CD8-positive, alpha-beta memory T cell (primary cell): ENCODE results near the gene RPAP3. TPM values are rescaled to one million over a fixed set of nuclear protein-coding genes. Genes with fewer than 3 reads are reported as not detected.
A peak's percentile ranks its signal among the peaks of the same experiment; 100 is the strongest.

Experiments
- CTCF ChIA-PET: fragments of 350-600 bp; sonication (Branson Sonifier 250); formaldehyde crosslinking; loops from one replicate; lab custom pipeline; 2021; ENCODE audit warnings: antibody characterized with exemption; lab: Charles Lee
- POLR2A ChIA-PET: fragments of 350-600 bp; sonication (Branson Sonifier 250); formaldehyde crosslinking; loops from one replicate; lab custom pipeline; 2021; ENCODE audit warnings: antibody characterized with exemption; lab: Charles Lee
- DNase-seq, 5 donors: peaks; one replicate each; pipeline versions ENCODE4 v3.0.0 to v3.0.0-alpha.2; 2020 to 2022; ENCODE audit warnings: mixed read lengths in 1 of 5
- H3K27ac ChIP-seq: one replicate; pipeline ENCODE4 v1.7.0; 2013; ENCODE audit warnings: low read depth, mild to moderate bottlenecking, low read length, moderate library complexity
- H3K27me3 ChIP-seq: 2 replicates; pipeline ENCODE4 v1.7.0; 2013; ENCODE audit warnings: low read length, mild to moderate bottlenecking; ENCODE audit not compliant: insufficient read depth, poor library complexity, severe bottlenecking
- H3K36me3 ChIP-seq: 2 replicates; pipeline ENCODE4 v1.7.0; 2013; ENCODE audit warnings: mild to moderate bottlenecking, low read length, moderate library complexity; ENCODE audit not compliant: insufficient read depth
- H3K4me1 ChIP-seq: 2 replicates; pipeline ENCODE4 v1.7.0; 2013; ENCODE audit warnings: mild to moderate bottlenecking, low read length, moderate library complexity; ENCODE audit not compliant: insufficient read depth
- H3K4me3 ChIP-seq: 2 replicates; pipeline ENCODE4 v1.7.0; 2013; ENCODE audit warnings: mild to moderate bottlenecking, low read length
- H3K9me3 ChIP-seq: 2 replicates; pipeline ENCODE4 v1.7.0; 2013; ENCODE audit warnings: mild to moderate bottlenecking, low read length
- H3K27ac Mint-ChIP-seq, 8 donors: one replicate each; pipeline ENCODE4 v1.8.0; 2020 to 2021; ENCODE audit warnings: mixed read lengths in 8 of 8, mild to moderate bottlenecking in 6 of 8, inconsistent platforms in 3 of 8, moderate library complexity in 3 of 8
- H3K27me3 Mint-ChIP-seq, 2 donors: one replicate each; pipeline ENCODE4 v1.8.0; 2020 to 2021; ENCODE audit warnings: mixed read lengths in 2 of 2, mild to moderate bottlenecking in 1 of 2, moderate library complexity in 1 of 2
- H3K36me3 Mint-ChIP-seq, 3 donors: one replicate each; pipeline ENCODE4 v1.8.0; 2020 to 2021; ENCODE audit warnings: mixed read lengths in 3 of 3, inconsistent platforms in 1 of 3, mild to moderate bottlenecking in 1 of 3
- H3K4me1 Mint-ChIP-seq, 3 donors: one replicate each; pipeline ENCODE4 v1.8.0; 2020 to 2021; ENCODE audit warnings: mixed read lengths in 3 of 3, inconsistent platforms in 1 of 3, mild to moderate bottlenecking in 1 of 3
- H3K4me3 Mint-ChIP-seq, 7 donors: one replicate each; pipeline ENCODE4 v1.8.0; 2020 to 2021; ENCODE audit warnings: mixed read lengths in 7 of 7, mild to moderate bottlenecking in 6 of 7, moderate library complexity in 4 of 7, inconsistent platforms in 2 of 7
- H3K9me3 Mint-ChIP-seq, 5 donors: one replicate each; pipeline ENCODE4 v1.8.0; 2020 to 2022; ENCODE audit warnings: mixed read lengths in 5 of 5, mild to moderate bottlenecking in 3 of 5, moderate library complexity in 2 of 5, inconsistent platforms in 1 of 5
- polyA plus RNA-seq: library from polyadenylated mRNA; unstranded; fragments of 300-500 nt; fragmentation: Illumina TruSeq; gene quantifications from one replicate; pipeline ENCODE4 v1.2.3, GENCODE V29; 2021
- total RNA-seq, 2 experiments: library from RNA; stranded (reverse); gene quantifications; one replicate each; pipeline ENCODE4 v1.2.3, GENCODE V29; 2021

The RPAP3 gene
- total and polyA plus RNA-seq, 3 experiments from 2014 or later = 35.3 to 58.1 (median 54.0) TPM

DNA sequence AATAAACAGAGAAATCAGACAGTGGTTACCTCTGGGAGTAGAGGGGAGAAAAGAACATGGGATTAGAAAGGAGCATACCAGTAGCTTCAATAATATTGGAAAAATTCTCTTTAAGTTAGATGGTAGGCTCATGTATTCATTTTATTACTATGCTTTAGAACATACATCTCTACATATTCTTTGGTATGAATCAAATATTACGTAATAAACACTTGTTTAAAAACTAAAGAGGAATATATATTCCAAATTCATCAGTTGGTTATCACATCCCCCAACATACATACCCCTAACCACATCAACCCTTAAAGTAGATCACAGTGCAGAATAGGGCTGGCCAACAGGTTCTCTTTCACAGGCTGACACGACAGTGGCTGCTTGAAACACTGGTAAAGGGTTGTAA, 5.6 kb downstream of the RPAP3 start:
- Histone ChIP-seq H3K9me3 (no peaks in the 10 kb centered on the region), H3K27ac (no peak overlapping the region), H3K36me3 (peaks cover 14% of the 10 kb centered on the region), H3K4me3 (no peak overlapping the region), H3K27me3 (no peaks in the 10 kb centered on the region), H3K4me1 (peaks cover 12% of the 10 kb centered on the region)
- Mint-ChIP-seq H3K36me3 (peaks cover 0 to 60% (median 18%) of the 10 kb centered on the region in 3 donors), H3K4me1 (peaks cover 23 to 52% (median 45%) of the 10 kb centered on the region in 3 donors), H3K27me3 (no peaks in the 10 kb centered on the region), H3K27ac (peak overlapping the region in 1 of 8 donors; percentile 55), H3K4me3 (no peak overlapping the region), H3K9me3 (no peaks in the 10 kb centered on the region)
- DNase-seq = no peak
- POLR2A ChIA-PET = no interaction called here
- CTCF ChIA-PET = no interaction called here

DNA sequence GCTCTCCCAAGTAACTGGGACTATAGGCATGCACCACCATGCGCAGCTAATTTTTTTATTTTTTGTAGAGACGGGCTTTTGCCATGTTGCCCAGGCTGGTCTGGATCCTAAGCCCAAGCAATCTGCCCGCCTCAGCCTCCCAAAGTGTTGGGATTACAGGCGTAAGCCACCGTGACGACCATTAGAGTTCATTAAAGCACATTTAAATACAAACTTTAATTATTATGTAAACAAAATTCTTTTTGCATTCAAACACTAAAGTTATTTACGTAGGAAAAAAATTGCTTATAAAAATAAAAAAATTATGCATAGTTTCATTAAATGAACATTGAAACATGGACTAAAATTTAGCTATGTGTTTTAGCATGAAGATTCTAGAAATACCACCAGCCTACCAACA, 7.2 kb downstream of the RPAP3 start:
- no peak for DNase-seq
- Mint-ChIP-seq H3K27me3 (no peaks in the 10 kb centered on the region), H3K4me3 (no peak overlapping the region), H3K9me3 (no peaks in the 10 kb centered on the region), H3K36me3 (peaks cover 4 to 69% (median 24%) of the 10 kb centered on the region in 3 donors), H3K4me1 (peaks cover 12 to 48% (median 31%) of the 10 kb centered on the region in 3 donors), H3K27ac (peak overlapping the region in 2 of 8 donors; percentile 47 to 81)
- Histone ChIP-seq H3K27ac (no peak overlapping the region), H3K9me3 (no peaks in the 10 kb centered on the region), H3K27me3 (no peaks in the 10 kb centered on the region), H3K4me3 (no peak overlapping the region), H3K36me3 (peaks cover 17% of the 10 kb centered on the region), H3K4me1 (no peaks in the 10 kb centered on the region)
- POLR2A ChIA-PET = interaction anchor here (0.7 kb wide), 1 partner anchor 487 kb away, joined by 4 read pairs; no protein-coding TSS in a partner anchor
- CTCF ChIA-PET = no interaction called here

- H3K9me3 ChIP-seq = no peaks in the 10 kb centered on the region
- H3K4me3 ChIP-seq = no peak overlapping the region
- POLR2A ChIA-PET = no interaction called here
- Mint-ChIP-seq H3K27ac (no peak overlapping the region), H3K27me3 (no peaks in the 10 kb centered on the region), H3K36me3 (peaks cover 4 to 70% (median 27%) of the 10 kb centered on the region in 3 donors), H3K4me3 (no peak overlapping the region), H3K9me3 (no peaks in the 10 kb centered on the region), H3K4me1 (peaks cover 8 to 45% (median 26%) of the 10 kb centered on the region in 3 donors)
- H3K27me3 ChIP-seq = no peaks in the 10 kb centered on the region
- CTCF ChIA-PET = no interaction called here
- DNase-seq = no peak
- H3K36me3 ChIP-seq = peaks cover 17% of the 10 kb centered on the region
- H3K4me1 ChIP-seq = no peaks in the 10 kb centered on the region
- H3K27ac ChIP-seq = no peak overlapping the region
Measured at GRCh38 chr12:47698055-47698454, 7.8 kb downstream of the RPAP3 start.

- Mint-ChIP-seq H3K4me3 (no peak overlapping the region), H3K27ac (peak overlapping the region in 1 of 8 donors; percentile 14), H3K27me3 (no peaks in the 10 kb centered on the region), H3K9me3 (no peaks in the 10 kb centered on the region), H3K36me3 (peaks cover 3 to 64% (median 30%) of the 10 kb centered on the region in 3 donors), H3K4me1 (peaks cover 0 to 13% (median 1%) of the 10 kb centered on the region in 3 donors)
- no peaks in the 10 kb centered on the region for H3K9me3 ChIP-seq
- no peak overlapping the region for H3K4me3 ChIP-seq
- no peak overlapping the region for H3K27ac ChIP-seq
- ChIA-PET POLR2A (no interaction called here), CTCF (no interaction called here)
- H3K27me3 ChIP-seq = no peaks in the 10 kb centered on the region
- DNase-seq = no peak
- no peaks in the 10 kb centered on the region for H3K4me1 ChIP-seq
- no peaks in the 10 kb centered on the region for H3K36me3 ChIP-seq
Measured at GRCh38 chr12:47689215-47689614, 16.6 kb downstream of the RPAP3 start.

- DNase-seq = no peak
- POLR2A ChIA-PET = no interaction called here
- Mint-ChIP-seq H3K9me3 (no peaks in the 10 kb centered on the region), H3K4me1 (peaks cover 0 to 5% (median 0%) of the 10 kb centered on the region in 3 donors), H3K27ac (no peak overlapping the region), H3K4me3 (no peak overlapping the region), H3K36me3 (peaks cover 4 to 61% (median 29%) of the 10 kb centered on the region in 3 donors), H3K27me3 (no peaks in the 10 kb centered on the region)
- no peaks in the 10 kb centered on the region for H3K27me3 ChIP-seq
- H3K27ac ChIP-seq = no peak overlapping the region
- no peaks in the 10 kb centered on the region for H3K36me3 ChIP-seq
- H3K4me1 ChIP-seq = peaks cover 4% of the 10 kb centered on the region
- H3K4me3 ChIP-seq = no peak overlapping the region
- H3K9me3 ChIP-seq = no peaks in the 10 kb centered on the region
- CTCF ChIA-PET = no interaction called here
Measured at GRCh38 chr12:47687636-47688035, 18.2 kb downstream of the RPAP3 start.

DNA sequence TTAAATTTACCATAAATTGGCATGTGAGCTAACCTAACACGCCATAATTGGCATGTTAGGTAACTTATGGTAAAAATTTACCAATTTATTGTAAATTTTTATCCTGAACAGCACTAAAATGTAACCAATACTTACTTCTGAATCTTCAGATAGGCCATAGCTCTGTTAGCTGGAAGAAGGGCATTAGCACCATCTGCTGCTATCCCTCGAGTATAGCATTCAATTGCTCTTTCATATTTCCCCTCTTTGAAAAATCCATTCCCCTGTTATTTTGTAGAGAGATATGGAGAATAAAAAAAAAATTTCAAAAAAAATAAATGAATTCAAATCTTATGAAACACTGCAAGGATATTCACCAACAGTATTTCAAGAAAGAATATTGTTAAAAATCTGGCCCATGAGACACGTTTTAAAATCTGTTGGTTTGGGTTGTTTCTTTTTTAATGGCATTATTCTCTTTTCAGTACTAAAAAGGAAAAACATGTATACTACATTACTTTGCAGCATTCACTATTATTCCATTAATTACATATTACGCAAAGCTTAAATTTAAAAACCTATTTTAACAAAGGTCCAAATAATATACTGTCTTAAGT, 19.1 kb downstream of the RPAP3 start:
- DNase-seq = peak in 1 of 5 donors; percentile 28
- CTCF ChIA-PET = interaction anchor here (1.6 kb wide), 1 partner anchor 80 kb away, joined by 4 read pairs; no protein-coding TSS in a partner anchor
- H3K27ac ChIP-seq = no peak overlapping the region
- Mint-ChIP-seq H3K9me3 (no peaks in the 10 kb centered on the region), H3K27me3 (no peaks in the 10 kb centered on the region), H3K36me3 (peaks cover 4 to 58% (median 24%) of the 10 kb centered on the region in 3 donors), H3K4me3 (no peak overlapping the region), H3K27ac (no peak overlapping the region), H3K4me1 (peaks cover 0 to 5% (median 0%) of the 10 kb centered on the region in 3 donors)
- no peaks in the 10 kb centered on the region for H3K9me3 ChIP-seq
- POLR2A ChIA-PET = no interaction called here
- no peak overlapping the region for H3K4me3 ChIP-seq
- no peaks in the 10 kb centered on the region for H3K36me3 ChIP-seq
- H3K4me1 ChIP-seq = peaks cover 5% of the 10 kb centered on the region
- H3K27me3 ChIP-seq = no peaks in the 10 kb centered on the region

- H3K4me3 Mint-ChIP-seq = no peak overlapping the region
- Histone ChIP-seq H3K4me3 (no peak overlapping the region), H3K9me3 (no peaks in the 10 kb centered on the region), H3K36me3 (peaks cover 9% of the 10 kb centered on the region), H3K27ac (no peak overlapping the region), H3K4me1 (peaks cover 5% of the 10 kb centered on the region), H3K27me3 (no peaks in the 10 kb centered on the region)
- CTCF ChIA-PET = no interaction called here
- H3K27me3 Mint-ChIP-seq = no peaks in the 10 kb centered on the region
- POLR2A ChIA-PET = no interaction called here
- no peaks in the 10 kb centered on the region for H3K9me3 Mint-ChIP-seq
- H3K36me3 Mint-ChIP-seq = peaks cover 12 to 81% (median 40%) of the 10 kb centered on the region in 3 donors
- H3K4me1 Mint-ChIP-seq = peaks cover 8 to 29% (median 22%) of the 10 kb centered on the region in 3 donors
- H3K27ac Mint-ChIP-seq = no peak overlapping the region
- DNase-seq = no peak
Measured at GRCh38 chr12:47679785-47680184, 26.0 kb downstream of the RPAP3 start.

DNA sequence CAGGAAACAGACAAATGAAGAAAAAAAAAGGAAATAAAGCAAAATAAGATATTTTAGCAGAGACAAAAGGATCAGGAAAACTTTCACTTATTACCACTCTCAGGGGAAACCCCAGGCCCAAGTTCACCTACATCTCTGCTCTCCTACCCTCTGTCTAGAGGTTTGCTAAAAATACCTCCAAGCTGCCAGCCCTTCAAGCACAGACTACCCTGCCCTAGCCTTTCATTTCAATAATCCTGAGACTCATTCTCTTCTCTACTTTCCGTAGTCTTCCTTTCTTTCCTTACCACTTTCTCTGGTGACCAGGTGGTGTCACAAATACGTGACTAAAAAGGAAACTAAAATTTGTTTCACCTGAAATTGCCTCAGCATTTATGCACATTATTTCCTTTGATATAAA, 33.8 kb downstream of the RPAP3 start:
- H3K36me3 ChIP-seq = peaks cover 5% of the 10 kb centered on the region
- no peak overlapping the region for H3K4me3 Mint-ChIP-seq

More for the DNA sequence above, 33.8 kb downstream of the RPAP3 start:
- Mint-ChIP-seq H3K27ac (peak overlapping the region in 1 of 8 donors; percentile 67), H3K9me3 (no peaks in the 10 kb centered on the region), H3K27me3 (no peaks in the 10 kb centered on the region), H3K4me1 (peaks cover 8 to 27% (median 25%) of the 10 kb centered on the region in 3 donors), H3K36me3 (peaks cover 8 to 81% (median 43%) of the 10 kb centered on the region in 3 donors)
- Histone ChIP-seq H3K4me3 (no peak overlapping the region), H3K9me3 (no peaks in the 10 kb centered on the region), H3K27me3 (no peaks in the 10 kb centered on the region), H3K27ac (no peak overlapping the region), H3K4me1 (no peaks in the 10 kb centered on the region)
- ChIA-PET POLR2A (no interaction called here), CTCF (no interaction called here)
- DNase-seq = no peak
